Endothelial cell of umbilical vein (primary cell): ENCODE results near the gene UCN3.

Experiments
- CTCF ChIP-seq, 2 donors: IDR thresholded peaks; 1 replicate in 1 of 2; 2 replicates in 1 of 2; pipeline ENCODE4 v1.5.1; 2011; ENCODE audit warnings: low read length in 2 of 2, mild to moderate bottlenecking in 2 of 2, moderate library complexity in 2 of 2, control low read depth in 1 of 2, inconsistent platforms in 1 of 2, low read depth in 1 of 2; ENCODE audit not compliant: insufficient read depth in 1 of 2; ENCODE audit errors: extremely low read depth in 1 of 2
- EZH2 ChIP-seq: IDR thresholded peaks from 2 replicates; pipeline ENCODE4 v1.6.1; 2012; ENCODE audit warnings: borderline replicate concordance, low read depth, mild to moderate bottlenecking, moderate library complexity, low read length, inconsistent platforms; ENCODE audit not compliant: severe bottlenecking
- FOS ChIP-seq: IDR thresholded peaks from 2 replicates; pipeline ENCODE4 v1.6.1; 2011; ENCODE audit warnings: mild to moderate bottlenecking, low read length, moderate library complexity, borderline replicate concordance; ENCODE audit not compliant: insufficient read depth
- GATA2 ChIP-seq: IDR thresholded peaks from 2 replicates; pipeline ENCODE4 v1.7.0; 2011; ENCODE audit warnings: low read depth, mild to moderate bottlenecking, moderate library complexity, mixed read lengths, low read length; ENCODE audit not compliant: insufficient read length, insufficient read depth
- JUN ChIP-seq: IDR thresholded peaks from 2 replicates; pipeline ENCODE4 v1.6.1; 2011; ENCODE audit warnings: borderline replicate concordance, low read depth; ENCODE audit not compliant: insufficient read length, insufficient read depth
- MAX ChIP-seq: IDR thresholded peaks from 2 replicates; pipeline ENCODE4 v1.6.1; 2011; ENCODE audit not compliant: insufficient read depth, insufficient read length
- POLR2A ChIP-seq: IDR thresholded peaks from 2 replicates; pipeline ENCODE4 v1.6.1; 2012; ENCODE audit warnings: low read depth, mild to moderate bottlenecking, control low read depth, low read length
- POLR2AphosphoS5 ChIP-seq: IDR thresholded peaks from 2 replicates; pipeline ENCODE4 v1.6.1; 2012; ENCODE audit warnings: low read depth, mild to moderate bottlenecking, control low read depth, low read length, moderate library complexity; ENCODE audit not compliant: insufficient read depth

GRCh38 chr10:5370493-5371352, 6.0 kb downstream of the UCN3 start:
- TF ChIP-seq CTCF (IDR thresholded peaks at IDR 0.05; ENCODE audit: extremely low read depth in 1 of 2, insufficient read depth in 1 of 2, low read depth in 1 of 2, low read length in 2 of 2) (no peak), GATA2 (no peak), POLR2A (no peak), JUN (no peak), MAX (no peak), FOS (no peak), POLR2AphosphoS5 (no peak), EZH2 (no peak)
